Choroid plexus epithelial cell (primary cell): ENCODE data around the gene SRRM5.

Experiments
- DNase-seq: peaks from one replicate; pipeline ENCODE4 v3.0.0-alpha.2; 2010; ENCODE audit warnings: low read depth
- H3K4me3 ChIP-seq: 2 replicates; pipeline ENCODE4 v1.5.1; 2011; ENCODE audit warnings: low read depth, mild to moderate bottlenecking, control low read depth, low read length, moderate library complexity
- TF ChIP-seq, protein P1 (sequence below): conservative IDR thresholded peaks from 2 replicates; pipeline ENCODE4 v1.5.1; 2011; ENCODE audit warnings: low read depth, mild to moderate bottlenecking, control low read depth, inconsistent platforms, low read length, moderate library complexity

The SRRM5 gene

DNA sequence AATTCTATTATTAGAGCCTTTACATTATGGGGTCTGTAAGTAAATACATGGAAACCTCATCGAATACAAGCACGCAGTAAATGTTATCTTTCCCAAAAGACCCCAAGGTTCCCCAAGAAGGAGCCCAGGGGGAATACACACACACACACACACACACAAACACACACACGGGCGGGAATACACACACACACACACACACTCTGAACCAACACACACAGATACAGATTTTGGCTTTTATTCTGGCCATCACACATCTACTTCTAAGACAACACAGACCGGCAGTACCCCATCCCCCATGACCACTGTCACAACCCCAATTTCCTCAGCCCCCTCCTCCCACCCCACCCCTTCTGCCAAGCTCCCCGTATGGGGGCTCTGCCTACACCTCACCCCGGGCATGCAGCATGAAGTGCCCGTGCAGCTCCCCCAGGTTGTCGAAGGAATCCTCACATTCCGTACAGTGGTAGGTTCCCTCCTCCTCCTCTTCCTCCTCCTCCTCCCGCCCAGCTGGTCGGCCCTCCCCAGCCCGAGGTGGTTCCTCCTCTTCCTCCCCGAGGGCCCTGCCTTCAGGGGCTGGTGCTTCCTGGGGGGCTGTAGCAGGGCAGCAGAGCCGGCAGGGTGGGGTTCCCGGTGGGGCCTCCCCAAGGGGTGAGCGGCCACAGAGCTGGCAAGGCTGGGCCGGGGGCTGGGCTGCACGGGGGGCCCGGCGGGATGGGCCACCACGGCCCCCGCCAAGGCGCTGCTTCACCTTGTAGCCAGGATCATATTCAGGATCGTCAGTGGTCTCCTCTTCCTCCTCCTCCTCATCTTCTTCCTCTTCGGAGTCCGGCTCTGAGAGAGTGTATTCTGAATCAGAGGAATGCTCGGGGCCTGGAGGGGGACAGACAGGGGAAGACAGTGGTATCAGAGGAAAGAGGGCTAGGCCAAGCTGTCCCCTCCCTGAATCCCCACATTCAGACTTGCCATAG, 4.4 kb upstream of the SRRM5 start:
- H3K4me3 ChIP-seq, result no peak overlapping the region
- DNase-seq, result no peak
- TF ChIP-seq, protein P1, sequence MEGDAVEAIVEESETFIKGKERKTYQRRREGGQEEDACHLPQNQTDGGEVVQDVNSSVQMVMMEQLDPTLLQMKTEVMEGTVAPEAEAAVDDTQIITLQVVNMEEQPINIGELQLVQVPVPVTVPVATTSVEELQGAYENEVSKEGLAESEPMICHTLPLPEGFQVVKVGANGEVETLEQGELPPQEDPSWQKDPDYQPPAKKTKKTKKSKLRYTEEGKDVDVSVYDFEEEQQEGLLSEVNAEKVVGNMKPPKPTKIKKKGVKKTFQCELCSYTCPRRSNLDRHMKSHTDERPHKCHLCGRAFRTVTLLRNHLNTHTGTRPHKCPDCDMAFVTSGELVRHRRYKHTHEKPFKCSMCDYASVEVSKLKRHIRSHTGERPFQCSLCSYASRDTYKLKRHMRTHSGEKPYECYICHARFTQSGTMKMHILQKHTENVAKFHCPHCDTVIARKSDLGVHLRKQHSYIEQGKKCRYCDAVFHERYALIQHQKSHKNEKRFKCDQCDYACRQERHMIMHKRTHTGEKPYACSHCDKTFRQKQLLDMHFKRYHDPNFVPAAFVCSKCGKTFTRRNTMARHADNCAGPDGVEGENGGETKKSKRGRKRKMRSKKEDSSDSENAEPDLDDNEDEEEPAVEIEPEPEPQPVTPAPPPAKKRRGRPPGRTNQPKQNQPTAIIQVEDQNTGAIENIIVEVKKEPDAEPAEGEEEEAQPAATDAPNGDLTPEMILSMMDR, result no peak

- TF ChIP-seq, protein P1, result no peak
- no peak for DNase-seq
- H3K4me3 ChIP-seq, result no peak overlapping the region
These were observed 2.0 kb upstream of the SRRM5 start for GRCh38 chr19:43609872-43610271.

GRCh38 chr19:43610493-43610892, 1.4 kb upstream of the SRRM5 start:
- TF ChIP-seq, protein P1, result peak; percentile 5
- DNase-seq, result peak; percentile 62
- no peak overlapping the region for H3K4me3 ChIP-seq

- no peak for DNase-seq
- TF ChIP-seq, protein P1, result peak; percentile 10
- H3K4me3 ChIP-seq, result no peak overlapping the region
These were observed 486 bp downstream of the SRRM5 start for GRCh38 chr19:43612374-43612773.

GRCh38 chr19:43616306-43616705, 4.4 kb downstream of the SRRM5 start:
- TF ChIP-seq, protein P1, result no peak
- no peak overlapping the region for H3K4me3 ChIP-seq
- no peak for DNase-seq

GRCh38 chr19:43616954-43617353, 5.1 kb downstream of the SRRM5 start:
- TF ChIP-seq, protein P1, result no peak
- no peak for DNase-seq
- H3K4me3 ChIP-seq, result no peak overlapping the region

- peak overlapping the region; percentile 84 for H3K4me3 ChIP-seq
- no peak for DNase-seq
- TF ChIP-seq, protein P1, result no peak
These were observed 7.0 kb downstream of the SRRM5 start for GRCh38 chr19:43618921-43619261.
